Thoracic aorta (tissue), 2 donors: ENCODE data around the gene CLBA1. TPM values are rescaled to one million over a fixed set of nuclear protein-coding genes. Genes with fewer than 3 reads are reported as not detected.

Experiments used
- ATAC-seq: fragments of 150-250 bp; one replicate; pipeline ENCODE4 v1.8.0; 2017; ENCODE audit warnings: low read depth; ENCODE audit not compliant: insufficient number of reproducible peaks, low FRiP score
- DNase-seq: peaks from one replicate; pipeline ENCODE4 v3.0.0-alpha.2; 2020; ENCODE audit warnings: low spot score
- H3K27ac ChIP-seq, 2 donors: fragments of 200-600 bp; sonication (generic); 1 replicate in 1 of 2; 2 replicates in 1 of 2; pipeline ENCODE4 v1.5.1; 2016; ENCODE audit warnings: mild to moderate bottlenecking in 2 of 2, moderate library complexity in 2 of 2
- H3K27me3 ChIP-seq: fragments of 200-600 bp; sonication (generic); replicated peaks from 2 replicates; pipeline ENCODE4 v1.6.0; 2016; ENCODE audit warnings: mild to moderate bottlenecking; ENCODE audit not compliant: insufficient read depth
- H3K36me3 ChIP-seq: fragments of 200-600 bp; sonication (generic); one replicate; pipeline ENCODE4 v1.5.1; 2016
- H3K4me1 ChIP-seq, 2 donors: fragments of 200-600 bp; sonication (generic); 1 replicate in 1 of 2; 2 replicates in 1 of 2; pipeline versions ENCODE4 v1.5.1 to v1.6.0; 2016; ENCODE audit warnings: low read depth in 2 of 2, mild to moderate bottlenecking in 1 of 2; ENCODE audit not compliant: control insufficient read depth in 1 of 2
- H3K4me3 ChIP-seq: fragments of 200-600 bp; sonication (generic); 2 replicates; pipeline ENCODE4 v1.5.1; 2016; ENCODE audit warnings: mild to moderate bottlenecking
- H3K9me3 ChIP-seq: fragments of 200-600 bp; sonication (generic); 2 replicates; pipeline ENCODE4 v1.5.1; 2016
- total RNA-seq, 2 donors: library from RNA; depleted of rRNA; stranded (reverse); fragments of >200 nt; gene quantifications; one replicate each; pipeline versions ENCODE4 v1.1.0 to v1.2.3, GENCODE V29; 2016
- TF ChIP-seq, protein P1 (sequence below): fragments of 200-600 bp; sonication (generic); IDR thresholded peaks from one replicate; pipeline ENCODE4 v1.5.1; 2019; ENCODE audit warnings: antibody characterized with exemption

Gene CLBA1
- total RNA-seq, 2 donors from 2014 or later: 3.1 to 4.6 TPM

DNA sequence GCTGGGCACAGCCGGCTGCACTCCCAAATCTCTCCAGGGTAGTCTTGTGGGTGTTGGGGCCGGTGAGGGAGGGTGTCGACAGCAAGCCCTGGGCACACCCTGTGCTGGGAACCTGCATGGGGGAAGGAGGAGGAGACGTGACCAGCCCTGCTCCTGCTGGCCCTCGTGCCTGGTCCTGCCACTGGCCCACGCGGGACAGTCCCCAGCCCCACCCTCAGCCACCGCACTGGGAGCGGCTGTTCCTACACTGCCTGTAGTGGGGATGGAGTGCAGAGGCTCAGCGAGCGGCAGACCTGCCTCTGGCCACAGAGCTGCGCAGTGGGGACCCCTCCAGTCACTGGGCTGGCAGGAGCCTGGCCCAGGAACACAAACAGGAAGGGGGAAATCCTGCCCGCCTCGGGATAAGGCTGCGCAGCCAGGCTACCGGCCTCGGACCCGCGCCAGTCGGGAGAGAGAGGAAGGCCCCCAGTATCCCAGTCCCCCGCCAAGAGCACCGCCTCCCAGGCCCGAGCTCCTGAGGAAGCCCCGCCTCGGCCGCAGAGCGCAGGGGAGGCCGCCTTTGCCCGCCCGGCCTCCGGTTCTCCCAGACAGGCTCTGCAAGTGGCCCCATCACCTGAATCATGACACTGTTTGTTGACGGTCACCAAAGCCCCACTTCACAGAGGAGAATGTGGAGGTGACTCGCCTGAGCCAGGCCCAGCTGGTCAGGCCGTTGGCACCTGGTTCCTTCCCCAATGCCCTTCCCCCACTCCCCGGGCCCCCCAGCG is 18.0 kb upstream of the CLBA1 start:
- Histone ChIP-seq H3K4me1 (peaks cover 11 to 44% of the 10 kb centered on the region in 2 donors), H3K27me3 (no peaks in the 10 kb centered on the region), H3K4me3 (peak overlapping the region; percentile 54), H3K27ac (peak overlapping the region; percentile 70 to 94), H3K9me3 (no peaks in the 10 kb centered on the region), H3K36me3 (no peaks in the 10 kb centered on the region)
- ATAC-seq (peak; percentile 45), DNase-seq (no peak)
- TF ChIP-seq, protein P1, sequence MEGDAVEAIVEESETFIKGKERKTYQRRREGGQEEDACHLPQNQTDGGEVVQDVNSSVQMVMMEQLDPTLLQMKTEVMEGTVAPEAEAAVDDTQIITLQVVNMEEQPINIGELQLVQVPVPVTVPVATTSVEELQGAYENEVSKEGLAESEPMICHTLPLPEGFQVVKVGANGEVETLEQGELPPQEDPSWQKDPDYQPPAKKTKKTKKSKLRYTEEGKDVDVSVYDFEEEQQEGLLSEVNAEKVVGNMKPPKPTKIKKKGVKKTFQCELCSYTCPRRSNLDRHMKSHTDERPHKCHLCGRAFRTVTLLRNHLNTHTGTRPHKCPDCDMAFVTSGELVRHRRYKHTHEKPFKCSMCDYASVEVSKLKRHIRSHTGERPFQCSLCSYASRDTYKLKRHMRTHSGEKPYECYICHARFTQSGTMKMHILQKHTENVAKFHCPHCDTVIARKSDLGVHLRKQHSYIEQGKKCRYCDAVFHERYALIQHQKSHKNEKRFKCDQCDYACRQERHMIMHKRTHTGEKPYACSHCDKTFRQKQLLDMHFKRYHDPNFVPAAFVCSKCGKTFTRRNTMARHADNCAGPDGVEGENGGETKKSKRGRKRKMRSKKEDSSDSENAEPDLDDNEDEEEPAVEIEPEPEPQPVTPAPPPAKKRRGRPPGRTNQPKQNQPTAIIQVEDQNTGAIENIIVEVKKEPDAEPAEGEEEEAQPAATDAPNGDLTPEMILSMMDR: no peak

DNA sequence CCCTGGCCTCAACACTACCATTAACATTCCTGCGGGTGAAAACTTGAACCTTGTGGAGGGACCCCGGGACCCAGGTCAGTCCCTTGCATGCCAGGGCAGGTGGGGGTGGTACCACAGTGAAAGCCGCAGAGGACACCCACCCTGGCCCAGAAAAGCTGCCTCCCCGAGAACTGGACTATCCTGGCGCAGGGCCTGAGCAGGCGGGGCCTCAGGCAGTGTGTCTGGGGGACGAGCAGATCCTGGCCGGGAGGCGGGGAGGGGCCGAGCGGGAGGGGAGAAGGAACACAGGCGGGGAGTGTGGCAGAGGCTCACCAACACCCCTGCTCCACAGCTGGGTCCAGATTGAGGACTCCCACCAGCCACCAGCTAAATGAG is 17.4 kb upstream of the CLBA1 start:
- H3K4me3 ChIP-seq: peak overlapping the region; percentile 54
- no peaks in the 10 kb centered on the region for H3K27me3 ChIP-seq
- TF ChIP-seq, protein P1: no peak
- ATAC-seq (no peak), DNase-seq (no peak)
- H3K4me1 ChIP-seq: peaks cover 16 to 50% of the 10 kb centered on the region in 2 donors
- no peaks in the 10 kb centered on the region for H3K9me3 ChIP-seq
- no peaks in the 10 kb centered on the region for H3K36me3 ChIP-seq
- H3K27ac ChIP-seq: peak overlapping the region; percentile 70 to 94

DNA sequence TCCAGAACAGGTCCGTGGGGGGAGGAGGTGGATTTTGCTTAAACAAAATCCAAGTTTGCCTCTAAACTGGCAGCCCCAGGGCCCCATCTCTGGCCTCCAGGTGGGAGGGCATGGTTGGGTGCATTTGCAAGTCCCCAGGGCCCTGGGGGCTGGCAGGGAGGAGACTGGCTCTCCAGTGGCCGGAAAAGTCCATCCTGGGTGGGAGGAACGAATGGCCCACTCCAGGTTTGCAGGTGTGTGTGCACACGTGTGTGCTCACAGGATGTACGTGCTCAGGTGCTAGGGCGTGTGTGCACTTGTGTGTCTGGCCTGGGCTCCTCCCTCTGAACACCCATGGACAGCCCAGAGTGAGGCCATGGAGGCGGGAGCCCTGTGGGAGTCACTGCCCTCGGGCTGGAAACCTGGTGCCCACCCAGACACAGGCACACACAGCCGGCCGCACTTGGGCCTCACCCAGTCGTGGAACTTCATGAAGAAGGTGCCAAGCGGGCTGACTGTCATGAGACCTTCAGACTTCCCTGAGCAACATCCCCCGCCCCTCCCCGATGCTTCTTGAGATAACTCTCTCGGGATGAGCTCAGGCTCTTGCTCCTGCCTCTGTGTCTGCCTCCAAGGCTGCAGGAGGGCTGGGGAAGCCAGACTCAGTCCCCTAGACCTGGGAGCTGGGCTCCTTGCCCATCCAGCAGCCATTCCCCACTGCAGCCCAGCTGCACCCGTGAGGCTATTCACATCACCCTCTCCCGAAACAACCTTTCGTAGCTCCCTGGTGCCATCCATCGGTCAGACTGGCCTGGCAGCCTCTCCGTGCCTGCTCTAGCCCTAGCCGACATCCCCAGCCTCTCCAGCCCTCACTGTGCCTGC is 16.8 kb upstream of the CLBA1 start:
- no peaks in the 10 kb centered on the region for H3K36me3 ChIP-seq
- no peaks in the 10 kb centered on the region for H3K9me3 ChIP-seq
- TF ChIP-seq, protein P1: no peak
- DNase-seq (no peak), ATAC-seq (no peak)
- H3K27ac ChIP-seq: peak overlapping the region; percentile 70 to 94
- H3K27me3 ChIP-seq: no peaks in the 10 kb centered on the region
- H3K4me3 ChIP-seq: peak overlapping the region; percentile 54
- peaks cover 16 to 56% of the 10 kb centered on the region in 2 donors for H3K4me1 ChIP-seq

DNA sequence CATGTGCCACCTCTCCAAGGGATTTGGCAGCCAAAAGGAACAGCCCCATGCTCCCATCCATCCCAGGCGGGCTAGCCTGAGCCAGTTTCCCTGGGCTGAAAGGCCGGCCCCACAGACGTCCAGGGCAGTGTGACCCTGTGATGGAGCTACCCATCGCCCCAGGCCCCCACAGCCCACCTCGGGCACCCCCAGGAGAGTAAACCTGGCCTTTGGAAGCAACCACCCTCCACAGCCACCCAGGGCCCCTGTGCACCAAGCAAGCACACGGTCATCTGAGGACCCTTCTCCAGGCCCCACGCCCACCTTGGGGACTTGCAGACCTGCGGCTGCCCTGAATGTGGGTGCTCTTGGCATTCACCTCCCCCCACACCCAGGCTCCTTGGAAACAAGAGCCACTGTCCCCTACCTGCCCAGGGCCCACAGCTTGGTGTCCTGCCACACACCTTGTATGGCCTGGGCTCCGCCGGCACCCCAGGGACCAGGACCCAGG is 15.8 kb upstream of the CLBA1 start:
- ATAC-seq (no peak), DNase-seq (no peak)
- Histone ChIP-seq H3K4me3 (no peak overlapping the region), H3K36me3 (no peaks in the 10 kb centered on the region), H3K27me3 (no peaks in the 10 kb centered on the region), H3K9me3 (no peaks in the 10 kb centered on the region), H3K27ac (peak overlapping the region in 1 of 2 donors; percentile 94), H3K4me1 (peaks cover 25 to 67% of the 10 kb centered on the region in 2 donors)
- TF ChIP-seq, protein P1: no peak
